ENCODE data around the gene FBXL17. TPM values are rescaled to one million over a fixed set of nuclear protein-coding genes. Genes with fewer than 3 reads are reported as not detected.

The FBXL17 gene
- total RNA-seq, 1 donor from 2014 or later: 21.6 TPM

DNA sequence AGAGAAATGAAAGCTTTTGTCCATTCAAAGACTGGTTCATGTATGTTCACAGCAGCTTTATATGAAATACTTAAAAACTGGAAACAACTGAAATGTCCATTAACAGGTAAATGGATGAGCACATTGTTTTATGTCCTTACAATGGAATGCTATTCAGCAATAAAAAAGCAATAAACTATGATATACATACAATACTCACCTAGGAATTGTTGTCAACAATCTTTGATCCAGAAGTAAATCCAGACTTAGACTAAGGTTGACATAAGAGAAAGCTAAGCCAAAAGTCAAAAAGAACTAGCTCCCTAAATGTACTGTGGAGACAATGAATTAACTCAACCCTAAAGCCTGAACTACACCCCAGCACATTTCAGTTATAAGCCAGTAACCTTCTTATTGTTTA lies 54.9 kb downstream of the FBXL17 start:
- TF ChIP-seq, protein P1, sequence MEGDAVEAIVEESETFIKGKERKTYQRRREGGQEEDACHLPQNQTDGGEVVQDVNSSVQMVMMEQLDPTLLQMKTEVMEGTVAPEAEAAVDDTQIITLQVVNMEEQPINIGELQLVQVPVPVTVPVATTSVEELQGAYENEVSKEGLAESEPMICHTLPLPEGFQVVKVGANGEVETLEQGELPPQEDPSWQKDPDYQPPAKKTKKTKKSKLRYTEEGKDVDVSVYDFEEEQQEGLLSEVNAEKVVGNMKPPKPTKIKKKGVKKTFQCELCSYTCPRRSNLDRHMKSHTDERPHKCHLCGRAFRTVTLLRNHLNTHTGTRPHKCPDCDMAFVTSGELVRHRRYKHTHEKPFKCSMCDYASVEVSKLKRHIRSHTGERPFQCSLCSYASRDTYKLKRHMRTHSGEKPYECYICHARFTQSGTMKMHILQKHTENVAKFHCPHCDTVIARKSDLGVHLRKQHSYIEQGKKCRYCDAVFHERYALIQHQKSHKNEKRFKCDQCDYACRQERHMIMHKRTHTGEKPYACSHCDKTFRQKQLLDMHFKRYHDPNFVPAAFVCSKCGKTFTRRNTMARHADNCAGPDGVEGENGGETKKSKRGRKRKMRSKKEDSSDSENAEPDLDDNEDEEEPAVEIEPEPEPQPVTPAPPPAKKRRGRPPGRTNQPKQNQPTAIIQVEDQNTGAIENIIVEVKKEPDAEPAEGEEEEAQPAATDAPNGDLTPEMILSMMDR (IDR thresholded peaks at IDR 0.05; ENCODE audit: unreplicated experiment): no peak
- H3K4me1 Mint-ChIP-seq: no peaks in the 10 kb centered on the region
- H3K36me3 Mint-ChIP-seq: peaks cover 23% of the 10 kb centered on the region
- no peaks in the 10 kb centered on the region for H3K27me3 Mint-ChIP-seq (ENCODE audit: low read depth)
- H3K4me3 Mint-ChIP-seq: no peak overlapping the region
- H3K9me3 Mint-ChIP-seq: peaks cover 21% of the 10 kb centered on the region
- H3K27ac Mint-ChIP-seq: no peak overlapping the region
- DNase-seq (ENCODE audit: low spot score in 2 of 2, unreplicated experiment in 2 of 2): no peak

DNA sequence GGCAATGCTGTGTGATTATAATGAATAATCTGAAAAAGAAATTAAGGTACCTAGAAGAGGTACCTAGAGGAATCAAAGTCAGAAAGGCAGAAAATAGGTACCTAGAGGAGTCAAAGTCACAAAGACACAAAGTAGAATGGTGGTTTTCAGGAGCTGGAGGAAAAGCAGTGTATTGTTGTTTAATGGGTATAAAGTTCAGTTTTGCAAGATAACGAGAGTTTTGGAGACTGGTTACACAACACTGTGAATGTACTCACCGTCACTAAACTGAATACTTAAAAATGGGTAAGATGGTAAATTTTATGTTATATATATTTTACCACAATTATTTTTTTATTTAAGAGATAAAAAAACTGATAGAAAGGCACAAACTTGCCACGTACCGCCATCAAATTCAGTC lies 57.0 kb downstream of the FBXL17 start:
- peaks cover 23% of the 10 kb centered on the region for H3K36me3 Mint-ChIP-seq
- no peaks in the 10 kb centered on the region for H3K27me3 Mint-ChIP-seq (ENCODE audit: low read depth)
- no peak for DNase-seq (ENCODE audit: low spot score in 2 of 2, unreplicated experiment in 2 of 2)
- H3K4me3 Mint-ChIP-seq: no peak overlapping the region
- H3K27ac Mint-ChIP-seq: no peak overlapping the region
- TF ChIP-seq, protein P1 (IDR thresholded peaks at IDR 0.05; ENCODE audit: unreplicated experiment): no peak
- peaks cover 21% of the 10 kb centered on the region for H3K9me3 Mint-ChIP-seq
- H3K4me1 Mint-ChIP-seq: peaks cover 5% of the 10 kb centered on the region

GRCh38 chr5:108321341-108321740 lies 60.6 kb downstream of the FBXL17 start:
- Mint-ChIP-seq H3K4me3 (no peak overlapping the region), H3K27me3 (ENCODE audit: low read depth) (no peaks in the 10 kb centered on the region), H3K9me3 (peaks cover 17% of the 10 kb centered on the region), H3K27ac (no peak overlapping the region), H3K36me3 (peaks cover 16% of the 10 kb centered on the region), H3K4me1 (peaks cover 7% of the 10 kb centered on the region)
- TF ChIP-seq, protein P1 (IDR thresholded peaks at IDR 0.05; ENCODE audit: unreplicated experiment): no peak
- no peak for DNase-seq (ENCODE audit: low spot score in 2 of 2, unreplicated experiment in 2 of 2)

DNA sequence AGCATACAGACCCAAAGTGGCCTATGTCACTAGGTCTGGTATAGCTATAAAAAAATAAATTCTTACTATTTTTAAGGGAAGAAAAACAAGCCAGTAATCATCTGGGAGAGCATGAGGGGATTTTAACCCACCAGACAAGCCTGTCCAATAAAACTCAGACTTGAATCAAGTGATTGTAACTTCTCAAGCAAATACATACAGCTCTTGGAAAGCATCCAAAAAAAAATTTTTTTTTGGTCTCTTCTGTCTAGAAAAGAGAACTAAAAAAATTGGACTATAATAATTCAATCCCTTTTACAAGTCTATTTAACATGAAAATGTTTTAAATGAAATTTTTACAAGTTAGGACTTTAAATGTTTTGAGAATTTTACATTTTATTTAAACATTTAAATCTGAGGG lies 61.7 kb downstream of the FBXL17 start:
- no peak overlapping the region for H3K4me3 Mint-ChIP-seq
- H3K4me1 Mint-ChIP-seq: peaks cover 11% of the 10 kb centered on the region
- peak overlapping the region; percentile 72 for H3K27ac Mint-ChIP-seq
- peaks cover 7% of the 10 kb centered on the region for H3K36me3 Mint-ChIP-seq
- no peaks in the 10 kb centered on the region for H3K27me3 Mint-ChIP-seq (ENCODE audit: low read depth)
- no peak for DNase-seq (ENCODE audit: low spot score in 2 of 2, unreplicated experiment in 2 of 2)
- TF ChIP-seq, protein P1 (IDR thresholded peaks at IDR 0.05; ENCODE audit: unreplicated experiment): no peak
- H3K9me3 Mint-ChIP-seq: peaks cover 6% of the 10 kb centered on the region

DNA sequence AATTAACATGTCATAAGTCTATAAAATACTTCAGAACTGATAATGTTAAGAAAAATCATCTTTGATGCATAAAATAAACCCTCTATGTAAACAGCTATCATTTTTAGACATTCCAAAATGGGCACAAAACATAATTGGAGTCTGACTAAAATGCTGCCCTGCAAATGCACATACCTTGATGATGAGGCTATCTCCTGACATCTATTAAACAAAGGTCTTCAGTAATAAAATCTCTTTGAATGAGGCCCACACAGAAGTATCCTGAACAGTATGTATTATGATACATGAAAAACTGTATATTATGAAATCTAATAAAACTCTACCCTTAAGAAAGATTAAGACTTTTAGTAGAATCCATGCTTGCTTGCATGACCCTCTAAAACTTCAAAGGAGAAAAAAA lies 66.1 kb downstream of the FBXL17 start:
- Mint-ChIP-seq H3K27me3 (ENCODE audit: low read depth) (no peaks in the 10 kb centered on the region), H3K36me3 (peaks cover under 1% of the 10 kb centered on the region), H3K27ac (peak overlapping the region; percentile 21), H3K4me1 (peaks cover 9% of the 10 kb centered on the region), H3K9me3 (no peaks in the 10 kb centered on the region), H3K4me3 (no peak overlapping the region)
- no peak for DNase-seq (ENCODE audit: low spot score in 2 of 2, unreplicated experiment in 2 of 2)
- TF ChIP-seq, protein P1 (IDR thresholded peaks at IDR 0.05; ENCODE audit: unreplicated experiment): no peak

- TF ChIP-seq, protein P1 (IDR thresholded peaks at IDR 0.05; ENCODE audit: unreplicated experiment): no peak
Observed at GRCh38 chr5:108312258-108312657, 69.6 kb downstream of the FBXL17 start.

More at GRCh38 chr5:108312258-108312657, 69.6 kb downstream of the FBXL17 start:
- no peaks in the 10 kb centered on the region for H3K27me3 Mint-ChIP-seq (ENCODE audit: low read depth)
- no peaks in the 10 kb centered on the region for H3K9me3 Mint-ChIP-seq
- peaks cover 4% of the 10 kb centered on the region for H3K4me1 Mint-ChIP-seq
- peaks cover 3% of the 10 kb centered on the region for H3K36me3 Mint-ChIP-seq
- H3K27ac Mint-ChIP-seq: no peak overlapping the region
- no peak for DNase-seq (ENCODE audit: low spot score in 2 of 2, unreplicated experiment in 2 of 2)
- H3K4me3 Mint-ChIP-seq: no peak overlapping the region

Measured in mesothelial cell of epicardium (in vitro differentiated cells).